Neuronal stem cell (in vitro differentiated cells): ENCODE data around the gene SEMA3B.

ENCODE experiments used
- DNase-seq: peaks from one replicate; pipeline ENCODE4 v3.0.0-alpha.2; 2013; ENCODE audit warnings: low spot score
- H2AFZ ChIP-seq: one replicate; pipeline ENCODE4 v1.6.1; 2013; ENCODE audit warnings: mild to moderate bottlenecking, low read length, inconsistent platforms
- H2AK5ac ChIP-seq: 2 replicates; pipeline ENCODE4 v1.6.1; 2013; ENCODE audit warnings: low read depth, mild to moderate bottlenecking, inconsistent platforms, low read length, moderate library complexity, mixed read lengths
- H2BK120ac ChIP-seq: 2 replicates; pipeline ENCODE4 v1.6.1; 2013; ENCODE audit warnings: low read depth, mild to moderate bottlenecking, inconsistent platforms, low read length, moderate library complexity, mixed read lengths
- H2BK12ac ChIP-seq: one replicate; pipeline ENCODE4 v1.6.1; 2013; ENCODE audit warnings: low read length, inconsistent platforms
- H2BK15ac ChIP-seq: 2 replicates; pipeline ENCODE4 v1.6.1; 2013; ENCODE audit warnings: mild to moderate bottlenecking, low read length, inconsistent platforms, mixed read lengths
- H2BK5ac ChIP-seq: one replicate; pipeline ENCODE4 v1.6.1; 2013; ENCODE audit warnings: inconsistent platforms, mild to moderate bottlenecking, low read length, moderate library complexity
- H3K14ac ChIP-seq: one replicate; pipeline ENCODE4 v1.6.1; 2013; ENCODE audit warnings: low read length, inconsistent platforms
- H3K18ac ChIP-seq: 2 replicates; pipeline ENCODE4 v1.6.1; 2013; ENCODE audit warnings: low read length, inconsistent platforms
- H3K23ac ChIP-seq: 2 replicates; pipeline ENCODE4 v1.6.1; 2013; ENCODE audit warnings: low read depth, mild to moderate bottlenecking, mixed read lengths, low read length, inconsistent platforms; ENCODE audit not compliant: poor library complexity
- H3K27ac ChIP-seq: replicated peaks from 3 replicates; pipeline ENCODE4 v1.5.1; 2013; ENCODE audit warnings: low read length, inconsistent platforms
- H3K27me3 ChIP-seq, 3 experiments: 2 replicates each; pipeline ENCODE4 v1.6.1; 2013; ENCODE audit warnings: low read length in 3 of 3, mild to moderate bottlenecking in 2 of 3, inconsistent platforms in 1 of 3, low read depth in 1 of 3, mixed read lengths in 1 of 3, moderate library complexity in 1 of 3; ENCODE audit not compliant: control insufficient read depth in 3 of 3, insufficient read depth in 3 of 3
- H3K36me3 ChIP-seq, 2 donors: replicated peaks in 1 of 2; 2 replicates each; pipeline ENCODE4 v1.6.1; 2013; ENCODE audit warnings: low read length in 2 of 2; ENCODE audit not compliant: control insufficient read depth in 2 of 2, insufficient read depth in 2 of 2
- H3K4ac ChIP-seq: 2 replicates; pipeline ENCODE4 v1.6.1; 2013; ENCODE audit warnings: inconsistent platforms, mild to moderate bottlenecking, low read length, moderate library complexity
- H3K4me1 ChIP-seq, 2 donors: 1 replicate in 1 of 2; 2 replicates in 1 of 2; pipeline ENCODE4 v1.6.1; 2013; ENCODE audit warnings: low read length in 2 of 2, low read depth in 1 of 2; ENCODE audit not compliant: control insufficient read depth in 2 of 2, insufficient read depth in 1 of 2
- H3K4me2 ChIP-seq: one replicate; pipeline ENCODE4 v1.6.1; 2013; ENCODE audit warnings: mild to moderate bottlenecking, low read length, inconsistent platforms; ENCODE audit not compliant: insufficient read depth, poor library complexity, severe bottlenecking
- H3K4me3 ChIP-seq, 2 donors: 2 replicates each; pipeline ENCODE4 v1.5.1; 2013; ENCODE audit warnings: low read length in 2 of 2, mild to moderate bottlenecking in 2 of 2, inconsistent platforms in 1 of 2, moderate library complexity in 1 of 2
- H3K79me1 ChIP-seq: one replicate; pipeline ENCODE4 v1.6.1; 2013; ENCODE audit warnings: low read depth, mild to moderate bottlenecking, inconsistent platforms, low read length, moderate library complexity
- H3K9ac ChIP-seq: one replicate; pipeline ENCODE4 v1.6.1; 2013; ENCODE audit warnings: mild to moderate bottlenecking, low read depth, low read length, inconsistent platforms; ENCODE audit not compliant: poor library complexity
- H3K9me3 ChIP-seq, 2 donors: replicated peaks in 1 of 2; 2 replicates each; pipeline versions ENCODE3 to v1.6.1; 2013; ENCODE audit warnings: low read length in 2 of 2, mild to moderate bottlenecking in 2 of 2, inconsistent platforms in 1 of 2, low read depth in 1 of 2, mixed read lengths in 1 of 2, moderate library complexity in 1 of 2; ENCODE audit not compliant: control insufficient read depth in 2 of 2, insufficient read depth in 1 of 2
- H4K8ac ChIP-seq: one replicate; pipeline ENCODE4 v1.6.1; 2013; ENCODE audit warnings: low read depth, mild to moderate bottlenecking, inconsistent platforms, low read length, moderate library complexity
- H4K91ac ChIP-seq: one replicate; pipeline ENCODE4 v1.6.1; 2013; ENCODE audit warnings: low read length, low read depth, mild to moderate bottlenecking, inconsistent platforms; ENCODE audit not compliant: poor library complexity
- WGBS, 2 donors: extraction: QIAGEN DNeasy Blood & Tissue Kit; methylation state at CpG; one replicate each; pipeline ENCODE4 v1.1.7; 2013; ENCODE audit warnings: missing lambda C conversion rate in 2 of 2, mixed read lengths in 1 of 2; ENCODE audit not compliant: insufficient read length in 2 of 2, insufficient replicate concordance in 1 of 2; ENCODE audit errors: extremely low coverage in 2 of 2; 5-methylcytosine and 5-hydroxymethylcytosine counted together

SEMA3B gene

DNA sequence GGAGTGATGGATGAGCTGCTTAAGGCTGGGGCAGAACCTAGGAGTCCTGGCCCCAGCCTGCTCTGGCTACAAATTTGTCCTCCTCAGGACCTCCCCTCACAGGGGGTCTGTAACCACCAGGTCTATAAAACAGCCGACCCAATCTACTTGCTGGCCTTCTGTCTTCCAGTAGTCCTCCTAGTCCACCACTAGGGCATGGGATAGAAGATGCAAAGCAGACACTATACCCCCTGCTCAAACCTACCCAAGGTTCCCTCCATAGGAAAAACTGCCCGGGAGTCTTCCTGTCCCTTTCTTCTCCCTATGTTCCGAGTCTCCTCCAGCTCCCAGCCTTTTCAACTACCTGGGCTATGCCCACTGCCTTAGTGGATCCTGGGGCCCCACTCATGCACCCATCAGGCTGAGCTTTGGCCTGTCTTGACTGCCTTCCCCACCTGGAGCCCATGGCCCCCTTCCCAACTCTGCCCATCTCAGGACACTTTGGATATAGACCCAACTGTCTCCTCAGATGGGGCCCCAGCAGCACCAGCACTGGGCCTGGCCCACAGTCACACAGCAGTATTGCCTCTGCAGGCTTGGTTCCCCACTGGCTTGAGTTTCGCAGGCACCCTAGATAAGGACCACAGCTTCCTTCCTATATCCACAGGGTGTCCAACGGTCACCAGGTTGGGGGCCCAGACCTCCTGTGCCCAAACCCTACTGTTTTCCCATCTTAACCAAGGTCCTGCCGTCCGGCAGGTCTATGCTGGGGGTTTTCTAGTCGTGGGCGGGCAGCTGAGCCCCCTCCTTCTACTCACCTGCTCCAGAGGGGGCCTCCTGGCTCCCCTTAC lies 29.2 kb downstream of the SEMA3B start:
- Histone ChIP-seq H3K27ac (no peak overlapping the region), H3K36me3 (no peaks in the 10 kb centered on the region)
- WGBS, 2 donors = no CpG with 5 or more reads among the region's 9 CpGs

DNA sequence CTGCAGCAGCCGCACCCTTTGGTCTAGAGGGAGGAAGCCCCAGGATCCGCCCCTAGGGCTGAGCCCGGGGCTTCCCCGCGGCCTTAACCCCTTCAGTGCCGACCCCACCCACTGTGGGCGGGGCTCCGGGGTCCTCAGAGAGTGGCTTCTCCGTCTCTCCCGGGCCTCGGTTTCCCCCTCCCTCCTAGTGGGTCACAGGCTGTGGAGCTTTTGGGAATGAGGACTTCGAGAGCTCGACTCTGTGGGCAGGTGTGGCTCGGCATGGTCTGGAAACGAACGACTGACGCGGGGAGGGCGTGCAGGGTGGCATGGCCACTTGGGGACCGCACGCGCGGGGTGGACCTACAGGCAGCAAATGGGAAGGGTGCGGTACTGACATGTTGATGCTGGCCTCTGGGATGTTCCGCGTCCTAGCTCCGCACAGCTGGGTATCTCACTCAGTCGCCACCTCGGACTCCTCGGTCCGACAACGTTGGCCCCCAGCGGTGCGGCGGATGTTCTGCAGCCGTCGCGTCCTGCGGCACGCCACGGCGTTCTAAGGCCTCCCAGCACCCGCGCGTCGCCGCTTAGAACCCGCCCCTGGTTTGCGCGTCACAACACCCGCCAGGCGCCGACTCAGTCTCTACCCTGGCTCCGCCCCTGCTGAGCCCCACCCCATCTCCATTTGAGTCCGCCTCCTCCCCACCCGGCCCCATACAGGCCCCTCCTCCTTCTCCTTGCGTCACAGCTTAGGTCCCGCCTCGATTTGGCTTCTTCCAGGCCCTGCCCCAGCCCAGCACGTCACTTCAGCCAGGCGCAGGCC lies 30.1 kb downstream of the SEMA3B start, which contains the start of the genes HYAL3 and NAA80:
HYAL3 (minus strand) TSS at position 570 of the 802 bp plus-strand sequence. CDS start 3,803 bp downstream, outside the sequence.
NAA80 (minus strand) TSS at position 570 of the 802 bp plus-strand sequence. CDS start 1,942 bp downstream, outside the sequence.
- H4K8ac ChIP-seq = no peak within 1 kb of the TSS
- peak within 1 kb of the TSS; percentile 99 for H3K9ac ChIP-seq
- peak within 1 kb of the TSS; percentile 64 for H4K91ac ChIP-seq
- peaks cover 12 to 14% of the 10 kb centered on the region in 2 donors for H3K4me1 ChIP-seq
- peak within 1 kb of the TSS; percentile 91 for H2AFZ ChIP-seq
- no peaks in the 10 kb centered on the region for H3K27me3 ChIP-seq
- no peak within 1 kb of the TSS for H2BK120ac ChIP-seq
- peak; percentile 99 for DNase-seq
- peak within 1 kb of the TSS; percentile 90 for H3K23ac ChIP-seq
- peak within 1 kb of the TSS; percentile 95 for H3K18ac ChIP-seq
- peak within 1 kb of the TSS; percentile 23 for H3K4ac ChIP-seq
- peak within 1 kb of the TSS; percentile 31 for H3K27ac ChIP-seq
- H2BK15ac ChIP-seq = peak within 1 kb of the TSS; percentile 75
- no peaks in the 10 kb centered on the region for H3K79me1 ChIP-seq
- H3K14ac ChIP-seq = peak within 1 kb of the TSS; percentile 97
- no peaks in the 10 kb centered on the region for H3K9me3 ChIP-seq
- WGBS, 2 donors = no CpG with 5 or more reads among the region's 61 CpGs
- peak within 1 kb of the TSS; percentile 92 for H2AK5ac ChIP-seq
- H2BK12ac ChIP-seq = peak within 1 kb of the TSS; percentile 87
- peak within 1 kb of the TSS; percentile 88 for H2BK5ac ChIP-seq
- peak within 1 kb of the TSS; percentile 82 to 95 for H3K4me3 ChIP-seq
- peak within 1 kb of the TSS; percentile 100 for H3K4me2 ChIP-seq
- no peaks in the 10 kb centered on the region for H3K36me3 ChIP-seq

More for the DNA sequence above, 29.2 kb downstream of the SEMA3B start:
- H3K79me1 ChIP-seq = no peaks in the 10 kb centered on the region
- no peak for DNase-seq
- no peaks in the 10 kb centered on the region for H3K27me3 ChIP-seq
- no peak overlapping the region for H2AK5ac ChIP-seq
- no peak overlapping the region for H2BK120ac ChIP-seq
- peak overlapping the region; percentile 70 for H3K18ac ChIP-seq
- H3K4ac ChIP-seq = no peak overlapping the region
- H2BK5ac ChIP-seq = no peak overlapping the region
- no peak overlapping the region for H2BK12ac ChIP-seq
- peak overlapping the region; percentile 82 to 95 for H3K4me3 ChIP-seq
- no peak overlapping the region for H4K91ac ChIP-seq
- peak overlapping the region; percentile 91 for H2AFZ ChIP-seq
- H3K9me3 ChIP-seq = no peaks in the 10 kb centered on the region
- no peak overlapping the region for H3K23ac ChIP-seq
- H2BK15ac ChIP-seq = no peak overlapping the region
- no peak overlapping the region for H4K8ac ChIP-seq
- peak overlapping the region; percentile 57 for H3K9ac ChIP-seq
- H3K14ac ChIP-seq = no peak overlapping the region
- peaks cover 11 to 13% of the 10 kb centered on the region in 2 donors for H3K4me1 ChIP-seq
- H3K4me2 ChIP-seq = peak overlapping the region; percentile 100

DNA sequence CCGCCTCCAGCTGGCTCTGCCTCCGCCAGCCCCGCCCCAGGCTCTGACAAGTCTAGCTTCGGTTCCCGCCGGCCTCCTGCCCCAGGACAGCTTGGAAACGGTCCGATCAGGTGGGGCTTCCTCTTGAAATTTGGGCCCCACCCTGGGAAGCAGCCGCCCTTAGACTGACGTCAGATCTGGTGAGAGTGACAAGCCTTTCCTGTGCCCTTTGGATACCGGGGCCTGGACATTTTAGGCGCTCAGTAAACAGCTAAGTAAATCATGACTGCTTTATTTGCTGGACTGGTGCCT lies 30.6 kb downstream of the SEMA3B start:
- H3K23ac ChIP-seq = no peak overlapping the region

More for the DNA sequence above, 30.6 kb downstream of the SEMA3B start:
- no peaks in the 10 kb centered on the region for H3K79me1 ChIP-seq
- no peak overlapping the region for H2BK12ac ChIP-seq
- H2AK5ac ChIP-seq = no peak overlapping the region
- peak overlapping the region; percentile 48 for H3K4me2 ChIP-seq
- no CpG with 5 or more reads among the region's 12 CpGs for WGBS, 2 donors
- H3K27ac ChIP-seq = no peak overlapping the region
- H4K91ac ChIP-seq = no peak overlapping the region
- H2BK15ac ChIP-seq = no peak overlapping the region
- H3K4me3 ChIP-seq = peak overlapping the region; percentile 70 to 82
- H3K18ac ChIP-seq = no peak overlapping the region
- peak overlapping the region; percentile 86 for H2AFZ ChIP-seq
- no peak overlapping the region for H2BK5ac ChIP-seq
- H4K8ac ChIP-seq = no peak overlapping the region
- no peak for DNase-seq
- no peak overlapping the region for H3K9ac ChIP-seq
- no peaks in the 10 kb centered on the region for H3K27me3 ChIP-seq
- H2BK120ac ChIP-seq = no peak overlapping the region
- H3K4ac ChIP-seq = no peak overlapping the region
- H3K36me3 ChIP-seq = no peaks in the 10 kb centered on the region
- no peaks in the 10 kb centered on the region for H3K9me3 ChIP-seq
- no peak overlapping the region for H3K14ac ChIP-seq
- peaks cover 12 to 14% of the 10 kb centered on the region in 2 donors for H3K4me1 ChIP-seq
